H9 (cell line): Measurements from ENCODE around the gene WNT10A. TPM values are rescaled to one million over a fixed set of nuclear protein-coding genes. Genes with fewer than 3 reads are reported as not detected.

Experiments used
- DNase-seq: peaks from one replicate; pipeline ENCODE4 v3.0.0-alpha.2; 2017
- H2AFZ ChIP-seq: one replicate; pipeline ENCODE4 v1.6.1; 2013; ENCODE audit warnings: mild to moderate bottlenecking, low read length, control low read depth, moderate library complexity
- H2AK5ac ChIP-seq: 2 replicates; pipeline ENCODE4 v1.6.1; 2013; ENCODE audit warnings: low read length, control low read depth, mixed read lengths; ENCODE audit not compliant: insufficient read length
- H2BK120ac ChIP-seq: one replicate; pipeline ENCODE4 v1.6.1; 2013; ENCODE audit warnings: low read depth, mild to moderate bottlenecking, low read length, control low read depth, inconsistent platforms; ENCODE audit not compliant: poor library complexity, severe bottlenecking
- H2BK12ac ChIP-seq: 2 replicates; pipeline ENCODE4 v1.6.1; 2013; ENCODE audit warnings: low read length, control low read depth, mixed read lengths, low read depth; ENCODE audit not compliant: insufficient read length
- H2BK15ac ChIP-seq: 2 replicates; pipeline ENCODE4 v1.6.1; 2013; ENCODE audit warnings: low read depth, low read length, control low read depth
- H2BK20ac ChIP-seq: one replicate; pipeline ENCODE4 v1.6.1; 2013; ENCODE audit warnings: low read depth, mild to moderate bottlenecking, low read length, control low read depth, inconsistent platforms; ENCODE audit not compliant: poor library complexity, severe bottlenecking
- H2BK5ac ChIP-seq: 2 replicates; pipeline ENCODE4 v1.6.1; 2013; ENCODE audit warnings: low read length, control low read depth, mixed read lengths; ENCODE audit not compliant: insufficient read length
- H3K14ac ChIP-seq: 2 replicates; pipeline ENCODE4 v1.6.1; 2013; ENCODE audit warnings: low read length, control low read depth; ENCODE audit not compliant: insufficient read depth
- H3K18ac ChIP-seq: 2 replicates; pipeline ENCODE4 v1.6.1; 2013; ENCODE audit warnings: low read depth, mild to moderate bottlenecking, mixed read lengths, low read length, control low read depth; ENCODE audit not compliant: insufficient read length
- H3K23ac ChIP-seq: 2 replicates; pipeline ENCODE4 v1.6.1; 2013; ENCODE audit warnings: low read length, control low read depth, mixed read lengths, low read depth; ENCODE audit not compliant: insufficient read length
- H3K23me2 ChIP-seq: 2 replicates; pipeline ENCODE4 v1.6.1; 2013; ENCODE audit warnings: low read depth, mild to moderate bottlenecking, mixed read lengths, low read length, control low read depth; ENCODE audit not compliant: insufficient read length, poor library complexity, severe bottlenecking
- H3K27ac ChIP-seq: 2 replicates; pipeline ENCODE4 v1.5.1; 2013; ENCODE audit warnings: low read length, control low read depth, mixed read lengths, low read depth; ENCODE audit not compliant: insufficient read length
- H3K27me3 ChIP-seq: 2 replicates; pipeline ENCODE4 v1.6.1; 2013; ENCODE audit warnings: low read length, control low read depth, inconsistent platforms; ENCODE audit not compliant: insufficient read depth
- H3K4ac ChIP-seq: 2 replicates; pipeline ENCODE4 v1.6.1; 2013; ENCODE audit warnings: low read depth, mild to moderate bottlenecking, control low read depth, inconsistent platforms, low read length, moderate library complexity
- H3K4me1 ChIP-seq: 2 replicates; pipeline ENCODE4 v1.6.1; 2013; ENCODE audit warnings: low read length, control low read depth, inconsistent platforms; ENCODE audit not compliant: insufficient read depth
- H3K4me2 ChIP-seq: 2 replicates; pipeline ENCODE4 v1.6.1; 2013; ENCODE audit warnings: low read length, control low read depth, mixed read lengths; ENCODE audit not compliant: insufficient read length, insufficient read depth
- H3K56ac ChIP-seq: 2 replicates; pipeline ENCODE4 v1.6.1; 2013; ENCODE audit warnings: low read depth, mild to moderate bottlenecking, mixed read lengths, low read length, control low read depth; ENCODE audit not compliant: insufficient read length
- H3K79me1 ChIP-seq: 2 replicates; pipeline ENCODE4 v1.6.1; 2013; ENCODE audit warnings: low read depth, mild to moderate bottlenecking, moderate library complexity, low read length, control low read depth, inconsistent platforms; ENCODE audit not compliant: insufficient read depth, poor library complexity, severe bottlenecking
- H3K79me2 ChIP-seq: 2 replicates; pipeline ENCODE4 v1.6.1; 2013; ENCODE audit warnings: low read length, control low read depth, inconsistent platforms; ENCODE audit not compliant: insufficient read depth
- H3K9ac ChIP-seq: 2 replicates; pipeline ENCODE4 v1.6.1; 2013; ENCODE audit warnings: low read length, control low read depth, mixed read lengths; ENCODE audit not compliant: insufficient read length; ENCODE audit errors: extremely low read depth
- H3K9me3 ChIP-seq: one replicate; pipeline ENCODE4 v1.6.1; 2013; ENCODE audit warnings: low read depth, low read length, inconsistent platforms; ENCODE audit not compliant: control insufficient read depth
- H3T11ph ChIP-seq: one replicate; pipeline ENCODE4 v1.6.1; 2013; ENCODE audit warnings: mild to moderate bottlenecking, low read length, control low read depth, inconsistent platforms
- H4K20me1 ChIP-seq: one replicate; pipeline ENCODE4 v1.6.1; 2013; ENCODE audit not compliant: control insufficient read depth, insufficient read length, insufficient read depth
- H4K5ac ChIP-seq: 2 replicates; pipeline ENCODE4 v1.6.1; 2013; ENCODE audit warnings: low read depth, mild to moderate bottlenecking, mixed read lengths, low read length, control low read depth; ENCODE audit not compliant: insufficient read length
- H4K8ac ChIP-seq: replicated peaks from 2 replicates; pipeline ENCODE4 v1.6.1; 2013; ENCODE audit warnings: low read length, control low read depth, mixed read lengths, low read depth; ENCODE audit not compliant: insufficient read length
- H4K91ac ChIP-seq: 2 replicates; pipeline ENCODE4 v1.6.1; 2013; ENCODE audit warnings: low read depth, mild to moderate bottlenecking, moderate library complexity, mixed read lengths, low read length, control low read depth; ENCODE audit not compliant: insufficient read length
- H3K27ac Mint-ChIP-seq, 3 experiments: 2 replicates in 2 of 3; 3 replicates in 1 of 3; pipeline ENCODE4 v1.8.0; 2020 to 2021; ENCODE audit warnings: mixed read lengths in 3 of 3, mild to moderate bottlenecking in 1 of 3, moderate library complexity in 1 of 3
- H3K27me3 Mint-ChIP-seq: 2 replicates; pipeline ENCODE4 v1.8.0; 2021; ENCODE audit warnings: low read depth, mild to moderate bottlenecking, moderate library complexity, mixed read lengths
- H3K36me3 Mint-ChIP-seq, 3 experiments: 2 replicates in 2 of 3; 3 replicates in 1 of 3; pipeline ENCODE4 v1.8.0; 2020 to 2021; ENCODE audit warnings: low read depth in 3 of 3, mixed read lengths in 3 of 3; ENCODE audit not compliant: insufficient read depth in 1 of 3
- H3K4me1 Mint-ChIP-seq, 2 experiments: 2 replicates each; pipeline ENCODE4 v1.8.0; 2020; ENCODE audit warnings: mixed read lengths in 2 of 2
- H3K4me3 Mint-ChIP-seq, 2 experiments: 2 replicates in 1 of 2; 3 replicates in 1 of 2; pipeline ENCODE4 v1.8.0; 2020 to 2021; ENCODE audit warnings: mild to moderate bottlenecking in 2 of 2, mixed read lengths in 2 of 2, moderate library complexity in 1 of 2
- H3K9me3 Mint-ChIP-seq, 2 experiments: 2 replicates in 1 of 2; 3 replicates in 1 of 2; pipeline ENCODE4 v1.8.0; 2020; ENCODE audit warnings: mild to moderate bottlenecking in 2 of 2, mixed read lengths in 2 of 2, moderate library complexity in 1 of 2
- CTCF ChIP-seq: fragments of 200-600 bp; sonication (generic); conservative IDR thresholded peaks from 3 replicates; pipeline ENCODE4 v1.8.0; 2021; ENCODE audit warnings: antibody characterized with exemption, mild to moderate bottlenecking
- WGBS: extraction: QIAGEN DNeasy Blood & Tissue Kit; methylation state at CpG from one replicate; pipeline ENCODE4 v1.1.7; 2013; ENCODE audit warnings: missing lambda C conversion rate, low lambda C conversion rate, mixed read lengths; ENCODE audit not compliant: insufficient read length; ENCODE audit errors: extremely low coverage; 5-methylcytosine and 5-hydroxymethylcytosine counted together
- total RNA-seq: library from RNA; stranded (reverse); gene quantifications from 2 replicates; pipeline ENCODE4 v1.2.1, GENCODE V29; 2021

Gene WNT10A
- total RNA-seq, 1 experiment from 2014 or later, result not detected

GRCh38 chr2:218858138-218858445 is 22.6 kb upstream of the WNT10A start:
- Histone ChIP-seq H4K91ac (no peak overlapping the region), H3K23ac (no peak overlapping the region), H2BK12ac (no peak overlapping the region), H2AK5ac (no peak overlapping the region), H2AFZ (no peak overlapping the region), H3T11ph (no peak overlapping the region), H3K4me2 (no peak overlapping the region), H3K27ac (no peak overlapping the region), H3K9ac (no peak overlapping the region), H4K20me1 (no peaks in the 10 kb centered on the region), H3K4ac (no peak overlapping the region), H3K4me1 (peaks cover 2% of the 10 kb centered on the region), H4K8ac (no peak overlapping the region), H3K79me1 (no peaks in the 10 kb centered on the region), H3K9me3 (no peaks in the 10 kb centered on the region), H2BK120ac (no peak overlapping the region), H3K79me2 (no peaks in the 10 kb centered on the region), H3K23me2 (peaks cover 3% of the 10 kb centered on the region), H2BK20ac (no peak overlapping the region), H3K14ac (no peak overlapping the region), H2BK5ac (no peak overlapping the region), H2BK15ac (no peak overlapping the region), H3K18ac (no peak overlapping the region), H3K27me3 (peaks cover 88% of the 10 kb centered on the region), H4K5ac (no peak overlapping the region), H3K56ac (no peak overlapping the region)
- no CpG with 5 or more reads among the region's 1 CpG for WGBS
- DNase-seq, result no peak
- no peaks in the 10 kb centered on the region for H3K36me3 Mint-ChIP-seq
- peak overlapping the region in 1 of 2 experiments; percentile 85; a peak in 2 of 5 replicates for H3K4me3 Mint-ChIP-seq
- H3K4me1 Mint-ChIP-seq, result peaks cover 37 to 65% of the 10 kb centered on the region in 2 experiments
- H3K27ac Mint-ChIP-seq, result no peak overlapping the region
- H3K9me3 Mint-ChIP-seq, result peaks cover 0 to 3% of the 10 kb centered on the region in 2 experiments; a peak in 1 of 5 replicates
- H3K27me3 Mint-ChIP-seq, result peaks cover 98% of the 10 kb centered on the region
- no peak for TF ChIP-seq CTCF
